HG03196 (cell line): ENCODE data around the gene TBC1D17.

Experiments used
- ATAC-seq: cut with Tn5 transposase; IDR thresholded peaks from one replicate; pipeline ENCODE4 v1.9.1; 2021; ENCODE audit not compliant: unreplicated experiment

The TBC1D17 gene

DNA sequence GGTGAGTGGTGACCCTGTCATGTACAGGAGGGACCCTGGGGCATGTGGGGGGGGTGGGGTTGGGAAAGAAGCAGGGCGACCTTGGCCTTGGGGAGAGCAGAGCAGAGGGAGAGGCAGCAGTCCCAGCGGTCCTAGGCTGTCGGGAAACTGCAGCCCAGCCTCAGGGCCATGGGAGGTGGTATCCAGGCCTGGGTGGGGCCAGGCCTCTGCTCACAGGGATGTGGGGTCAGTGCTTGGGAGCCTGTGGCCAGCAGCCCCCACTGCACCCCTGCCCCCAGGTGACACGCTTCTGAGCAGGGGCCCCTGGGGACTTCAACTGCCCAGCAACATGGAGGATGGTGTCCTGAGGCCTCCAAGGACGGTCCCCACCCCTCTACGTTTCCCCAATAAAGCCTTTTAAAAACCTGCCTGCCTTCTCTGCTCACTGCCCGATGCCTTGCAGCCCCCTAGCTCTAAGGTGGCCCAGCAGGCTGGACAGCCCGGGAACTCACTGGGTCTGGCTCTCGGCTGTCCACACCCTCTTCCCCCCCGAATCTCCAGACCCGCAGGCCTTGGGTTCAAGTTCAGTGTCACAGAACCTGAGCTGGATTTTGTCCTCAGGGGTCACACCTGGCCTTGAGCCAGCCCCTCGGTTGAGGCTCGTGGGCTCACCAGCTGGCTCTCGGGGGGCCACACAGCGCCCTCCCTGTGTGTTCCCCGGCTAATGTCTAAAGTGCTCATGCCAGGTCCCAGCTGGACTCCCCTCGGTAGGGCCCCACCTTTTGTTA is 17.0 kb upstream of the TBC1D17 start:
- no peak for ATAC-seq

DNA sequence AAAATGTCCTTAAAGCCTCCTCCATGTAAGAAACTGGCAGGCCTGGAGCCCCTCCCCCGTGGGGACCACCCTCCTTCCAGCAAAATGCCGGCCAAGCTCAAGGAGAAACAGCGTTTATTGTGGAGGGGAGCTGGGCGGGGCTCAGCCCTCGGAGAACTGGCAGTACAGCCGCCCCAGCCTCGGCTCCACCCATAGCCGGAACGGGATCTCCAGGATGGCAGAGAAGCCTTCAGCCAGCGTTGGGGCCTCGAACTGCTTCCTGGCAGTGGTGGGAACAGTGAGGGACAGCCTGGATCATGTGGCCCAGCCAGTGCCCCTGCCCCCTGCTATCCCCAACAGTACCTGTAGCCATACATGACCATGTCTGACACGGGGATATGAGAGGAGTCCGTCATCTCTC is 16.4 kb upstream of the TBC1D17 start:
- no peak for ATAC-seq

DNA sequence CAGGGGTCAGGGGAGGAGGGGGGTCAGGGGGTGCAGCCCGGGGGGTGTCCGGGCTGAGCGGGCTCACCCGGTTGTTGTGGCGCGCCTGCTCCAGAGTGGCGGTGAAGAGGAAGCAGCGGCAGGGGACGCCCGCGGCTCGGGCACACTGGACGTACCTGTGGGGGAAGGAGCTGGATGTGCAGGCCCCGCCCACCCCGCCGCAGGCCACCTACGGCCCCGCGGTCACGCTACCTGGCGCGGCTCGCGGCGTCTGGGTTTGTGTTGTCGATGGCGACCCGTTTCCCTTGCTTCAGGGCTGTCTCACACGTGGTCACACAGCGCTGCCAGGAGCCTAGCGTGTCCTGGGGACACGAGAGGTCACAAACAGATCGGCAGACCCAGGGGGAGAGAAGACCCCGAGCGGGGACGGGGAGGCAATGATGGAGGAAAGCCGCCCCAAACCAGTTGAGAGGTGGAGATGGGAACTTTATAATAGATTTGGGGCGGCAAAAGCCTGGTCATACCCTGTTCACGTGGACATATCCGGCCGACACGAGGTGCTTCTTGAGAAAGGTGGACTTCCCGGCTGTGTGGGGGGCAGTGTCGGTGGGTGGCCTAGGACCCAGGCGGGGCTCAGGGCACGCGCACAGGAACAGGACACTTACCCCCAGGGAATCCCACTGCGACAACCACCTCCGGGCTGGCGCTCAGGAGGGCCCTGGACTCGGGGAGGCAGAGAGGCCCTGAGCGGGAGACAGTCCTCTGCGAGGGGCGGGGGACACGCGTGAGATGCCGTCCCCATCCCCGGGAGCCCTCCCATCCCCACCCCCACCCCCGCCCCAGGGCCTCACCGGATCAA is 15.7 kb upstream of the TBC1D17 start:
- ATAC-seq = no peak

DNA sequence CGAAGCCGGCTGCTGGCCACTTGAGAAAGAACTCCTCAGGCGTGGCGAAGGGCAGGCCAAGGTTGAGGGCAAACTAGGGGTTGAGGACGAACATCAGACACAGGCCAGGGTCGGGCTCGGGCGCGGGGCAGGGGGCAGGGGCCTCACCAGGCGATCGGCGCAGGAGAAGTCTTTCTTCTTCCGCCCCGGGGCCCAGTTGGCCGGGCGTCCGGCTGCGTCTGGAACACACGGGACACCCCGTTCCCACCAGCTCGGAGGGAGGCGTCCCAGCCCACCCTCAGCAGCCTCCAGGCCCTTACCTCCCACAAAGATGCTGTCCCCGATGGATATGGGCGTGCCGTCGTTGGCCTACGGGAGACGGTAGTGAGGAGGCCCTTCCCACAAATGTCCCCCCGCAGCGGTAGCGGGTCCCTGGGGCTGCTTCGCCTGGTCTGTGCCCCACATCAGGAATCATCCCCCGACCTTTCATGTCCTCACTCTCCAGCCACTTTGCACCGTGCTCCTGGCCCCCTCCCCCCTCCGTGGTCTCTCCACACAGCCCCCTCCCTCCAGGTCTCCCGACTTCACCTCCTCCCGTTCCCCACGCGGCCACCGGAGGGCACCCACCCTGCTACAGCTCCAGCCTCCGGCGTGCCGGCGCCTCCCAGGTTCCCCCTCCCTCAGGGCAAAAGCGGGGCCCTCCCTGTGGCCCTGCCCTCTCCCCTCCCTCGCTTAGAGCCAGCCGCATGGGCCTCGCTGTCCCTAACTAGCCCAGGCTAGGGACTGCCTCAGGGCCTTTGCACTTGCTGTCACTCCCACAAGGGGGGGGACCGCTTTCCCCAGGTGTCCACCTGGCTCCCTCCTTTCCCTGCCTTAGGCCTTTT is 14.9 kb upstream of the TBC1D17 start:
- no peak for ATAC-seq

DNA sequence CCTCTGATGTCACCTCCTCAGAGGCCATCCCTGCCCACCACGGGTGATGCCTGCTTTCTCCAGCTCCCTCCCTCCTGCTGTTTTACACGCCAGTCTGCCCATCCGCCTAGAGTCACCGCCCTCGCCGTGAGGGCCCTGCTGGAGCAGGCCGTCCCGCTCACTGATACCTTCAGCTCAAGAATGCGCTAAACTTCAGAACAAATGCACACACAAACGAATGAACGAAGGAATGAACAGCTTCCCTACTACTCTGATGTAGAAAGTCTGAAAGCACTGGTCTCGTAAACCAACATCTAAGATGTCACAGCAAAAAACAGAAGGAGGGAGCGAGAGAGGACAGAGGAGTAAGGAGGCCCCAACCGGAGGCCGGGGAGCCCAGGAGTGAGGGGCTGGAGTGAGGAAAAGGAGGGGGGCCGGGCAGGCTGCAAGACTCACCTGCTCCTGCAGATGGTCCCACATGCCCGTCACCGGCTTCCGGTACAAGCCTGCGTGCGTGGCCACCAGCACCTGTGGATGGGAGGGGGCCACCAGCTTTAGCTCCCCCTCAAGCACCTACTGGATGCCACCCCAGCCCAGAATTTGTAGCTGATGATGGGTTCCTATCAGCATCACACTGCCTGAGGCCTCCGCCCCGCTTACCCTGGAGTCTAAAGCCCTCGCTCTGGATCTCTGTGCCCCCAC is 14.1 kb upstream of the TBC1D17 start:
- ATAC-seq = no peak

DNA sequence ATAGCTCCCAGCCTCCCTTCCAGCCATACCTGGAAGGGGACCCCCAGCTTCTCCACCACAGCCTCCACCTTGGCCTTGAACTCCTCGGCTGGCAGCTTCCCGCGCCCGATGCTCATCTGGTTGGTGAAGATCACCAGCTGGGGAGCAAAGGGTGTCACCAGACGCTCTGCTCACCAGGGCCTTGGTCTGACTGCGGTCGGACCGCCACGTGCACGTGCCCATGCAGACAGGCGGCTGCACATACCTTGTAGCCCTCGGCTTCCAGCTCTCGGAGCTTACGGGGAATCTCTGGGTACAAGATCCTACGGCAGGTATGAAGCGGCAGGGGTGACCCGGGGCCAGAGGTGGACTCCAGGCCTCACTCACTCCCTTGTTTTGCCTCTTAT is 13.6 kb upstream of the TBC1D17 start:
- ATAC-seq = no peak

DNA sequence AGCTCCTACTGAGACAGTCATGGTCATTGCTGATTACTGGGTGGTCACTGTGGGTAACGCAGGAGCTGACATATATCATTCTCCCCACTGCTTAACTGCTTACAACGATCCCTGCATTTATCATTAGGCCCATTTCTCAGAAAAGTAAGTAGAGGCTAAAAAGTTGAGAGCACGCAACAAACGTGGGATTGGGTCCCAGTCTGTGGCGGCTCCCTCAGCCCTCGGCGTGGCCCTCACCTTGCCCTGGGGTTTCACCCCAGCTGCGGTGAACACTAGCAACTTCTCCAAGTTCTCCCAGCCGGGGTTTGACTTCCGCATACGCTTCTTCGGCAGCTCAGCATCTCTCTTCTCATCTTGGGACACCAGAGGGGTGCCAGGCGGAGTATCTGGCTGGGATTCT is 12.6 kb upstream of the TBC1D17 start:
- no peak for ATAC-seq

DNA sequence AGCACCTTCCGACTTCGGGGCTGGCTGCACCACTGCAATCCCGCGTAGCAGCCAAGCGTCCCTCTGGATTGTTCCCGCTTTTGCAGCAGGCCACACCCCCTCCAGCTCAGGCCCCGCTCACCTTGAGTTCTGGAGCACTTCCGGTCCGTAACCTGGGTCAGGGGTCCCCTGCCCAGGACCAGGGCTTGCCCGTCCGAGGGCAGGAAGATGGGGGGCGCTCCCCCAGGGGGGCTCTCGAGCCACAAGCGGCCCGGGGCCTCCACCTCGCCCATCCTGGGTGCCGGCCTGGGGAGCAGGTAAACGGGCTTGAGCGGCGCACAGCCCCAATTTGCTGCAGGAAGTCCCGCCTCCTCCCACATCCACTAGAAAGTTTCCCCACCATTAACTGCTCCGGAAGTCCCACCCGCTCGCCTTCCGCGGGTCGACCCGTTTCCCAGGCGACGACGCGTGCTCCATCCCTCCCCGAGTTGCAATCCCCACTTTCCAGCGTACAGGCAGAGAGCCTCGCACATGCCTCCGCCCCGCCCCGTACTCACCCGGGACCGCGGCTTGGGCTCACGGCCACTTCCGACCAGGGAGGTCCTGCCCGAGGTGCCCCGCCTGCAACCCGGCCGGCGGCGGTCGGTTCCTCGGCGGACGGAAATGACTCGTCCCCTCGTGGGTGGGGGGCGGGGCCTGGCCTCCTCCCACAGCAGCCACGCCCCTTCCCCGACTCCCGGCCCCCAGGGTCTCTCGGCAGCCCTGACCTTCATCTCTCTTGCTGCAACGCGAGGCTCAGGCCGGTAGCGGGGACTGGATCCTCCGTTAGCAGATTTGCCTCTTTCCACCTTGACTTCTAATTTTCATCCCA is 10.3 kb upstream of the TBC1D17 start, which contains the start of gene PNKP:
TSS of gene PNKP (minus strand) at position 644 of the 850 bp plus-strand sequence. CDS start at position 272, 372 bp downstream.
- peak; percentile 33 for ATAC-seq

DNA sequence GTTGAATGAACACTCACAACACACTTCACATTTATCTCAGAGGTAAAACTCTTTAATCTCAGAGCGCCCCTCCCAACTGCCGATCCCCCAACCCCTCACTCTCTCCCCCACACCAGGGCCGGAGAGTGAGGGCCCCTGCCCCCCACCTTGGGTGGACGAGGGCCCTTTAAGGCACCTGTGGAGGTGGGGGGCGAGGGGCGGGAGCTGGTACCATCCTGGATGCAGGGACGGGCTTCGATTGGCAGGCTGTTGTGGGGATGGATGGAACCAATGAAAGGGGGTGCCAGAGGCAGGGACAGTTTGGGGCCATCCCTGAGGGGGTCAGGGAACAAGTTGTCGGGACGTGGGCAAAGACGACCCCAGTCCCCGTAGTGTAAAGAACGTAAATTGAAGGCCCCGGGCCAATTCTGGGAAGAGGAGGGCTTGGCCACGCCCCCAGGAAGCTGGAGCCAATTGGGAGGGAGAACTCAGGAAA is 8.5 kb upstream of the TBC1D17 start:
- peak; percentile 7 for ATAC-seq

DNA sequence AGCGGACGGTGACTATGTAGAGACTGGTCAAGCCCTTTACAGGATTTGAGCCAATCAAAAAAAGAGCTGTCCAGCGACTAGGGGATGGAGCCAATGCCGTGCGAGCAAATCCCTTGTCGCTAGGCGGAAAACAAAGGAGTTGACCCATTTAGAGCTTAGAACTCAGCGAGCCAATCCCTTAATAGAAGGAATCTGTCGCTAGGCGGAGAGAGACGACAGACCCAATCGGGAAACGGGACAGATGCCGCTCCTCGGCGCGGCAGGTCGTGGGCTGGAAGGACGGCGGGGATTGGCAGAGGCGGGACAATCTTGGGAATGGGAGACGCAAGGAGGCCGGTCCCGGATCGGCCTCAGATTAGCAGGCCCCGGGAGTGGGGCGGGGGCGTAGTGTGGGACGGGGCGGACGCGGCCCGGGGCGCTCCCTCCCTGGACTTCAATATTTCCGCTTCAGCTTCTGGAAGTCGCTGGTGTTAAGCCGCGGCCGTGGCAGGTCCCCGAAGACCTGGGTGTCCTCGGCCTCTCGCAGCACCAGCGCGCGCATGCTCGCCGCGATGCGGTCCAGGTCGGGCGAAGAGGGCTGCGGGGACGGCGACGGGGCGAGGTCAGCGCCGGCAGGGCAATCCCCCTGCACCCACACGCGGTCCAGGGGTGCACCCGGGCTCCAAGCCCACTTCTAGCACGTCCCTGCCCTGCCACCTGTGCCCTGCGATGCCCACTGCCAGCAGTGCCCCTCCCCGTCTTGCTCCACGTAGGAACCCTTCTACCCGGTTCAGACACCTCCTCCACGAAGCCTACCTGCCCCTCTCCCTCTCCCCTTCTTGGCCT is 7.8 kb upstream of the TBC1D17 start:
- ATAC-seq = peak; percentile 56

DNA sequence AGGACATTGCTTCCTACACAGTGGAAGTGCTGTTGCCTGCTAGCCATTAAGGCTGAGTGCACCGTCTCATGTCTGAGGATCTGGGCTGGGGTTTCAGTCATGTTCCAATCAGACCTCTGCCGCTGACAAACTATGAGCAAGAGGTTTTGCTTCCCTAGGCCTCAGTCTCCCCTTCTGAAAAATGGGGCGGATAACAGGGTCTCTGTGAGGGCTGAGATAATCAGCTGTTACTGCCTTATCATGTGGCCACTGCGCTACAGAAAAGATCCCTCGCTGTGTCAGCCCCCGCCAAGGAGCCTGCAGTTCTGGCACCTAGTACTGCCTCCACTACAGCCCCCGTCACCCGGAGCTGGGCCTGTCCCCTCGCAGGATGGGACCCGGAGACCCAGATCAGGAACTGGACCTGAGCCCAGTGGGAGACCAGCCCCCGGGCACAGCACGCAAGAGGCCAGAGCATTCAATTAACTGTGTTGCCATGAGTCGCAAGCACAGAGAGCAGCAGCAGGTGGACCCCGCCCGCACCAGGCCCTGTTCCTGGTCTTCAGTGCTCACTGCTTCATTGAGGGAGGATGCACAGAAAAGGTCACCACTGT is 7.1 kb upstream of the TBC1D17 start:
- ATAC-seq = no peak

DNA sequence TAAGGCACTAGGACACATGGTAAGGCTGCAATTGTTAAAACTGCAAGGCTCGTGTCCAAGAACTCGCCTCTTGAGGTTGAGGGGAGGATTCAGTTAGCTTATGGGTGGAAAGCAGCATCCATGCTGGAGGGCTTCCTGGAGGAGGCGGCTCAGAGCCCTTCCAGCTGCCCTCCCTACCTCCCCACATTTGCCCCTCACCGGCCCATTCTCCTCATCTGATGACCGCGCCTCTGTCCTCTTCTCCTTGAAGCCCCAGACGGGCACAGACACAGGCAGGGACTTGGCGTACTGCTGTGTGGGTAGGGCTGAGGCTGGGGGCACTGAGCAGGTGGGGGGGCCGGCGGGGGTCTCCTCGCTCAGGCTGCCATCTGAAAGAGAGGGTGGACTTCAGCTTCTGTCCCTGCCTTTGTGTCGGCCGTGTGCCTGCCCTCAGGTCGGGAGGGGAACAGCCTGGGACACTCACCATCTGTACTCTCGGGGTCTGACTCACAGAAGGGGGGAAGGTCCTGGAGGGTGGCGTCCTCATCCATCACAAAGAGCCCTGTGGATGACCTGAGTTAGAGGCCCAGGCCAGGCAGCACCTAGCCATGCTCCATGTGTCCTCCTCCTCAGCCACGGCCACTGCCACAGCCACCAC is 6.0 kb upstream of the TBC1D17 start:
- ATAC-seq = no peak

DNA sequence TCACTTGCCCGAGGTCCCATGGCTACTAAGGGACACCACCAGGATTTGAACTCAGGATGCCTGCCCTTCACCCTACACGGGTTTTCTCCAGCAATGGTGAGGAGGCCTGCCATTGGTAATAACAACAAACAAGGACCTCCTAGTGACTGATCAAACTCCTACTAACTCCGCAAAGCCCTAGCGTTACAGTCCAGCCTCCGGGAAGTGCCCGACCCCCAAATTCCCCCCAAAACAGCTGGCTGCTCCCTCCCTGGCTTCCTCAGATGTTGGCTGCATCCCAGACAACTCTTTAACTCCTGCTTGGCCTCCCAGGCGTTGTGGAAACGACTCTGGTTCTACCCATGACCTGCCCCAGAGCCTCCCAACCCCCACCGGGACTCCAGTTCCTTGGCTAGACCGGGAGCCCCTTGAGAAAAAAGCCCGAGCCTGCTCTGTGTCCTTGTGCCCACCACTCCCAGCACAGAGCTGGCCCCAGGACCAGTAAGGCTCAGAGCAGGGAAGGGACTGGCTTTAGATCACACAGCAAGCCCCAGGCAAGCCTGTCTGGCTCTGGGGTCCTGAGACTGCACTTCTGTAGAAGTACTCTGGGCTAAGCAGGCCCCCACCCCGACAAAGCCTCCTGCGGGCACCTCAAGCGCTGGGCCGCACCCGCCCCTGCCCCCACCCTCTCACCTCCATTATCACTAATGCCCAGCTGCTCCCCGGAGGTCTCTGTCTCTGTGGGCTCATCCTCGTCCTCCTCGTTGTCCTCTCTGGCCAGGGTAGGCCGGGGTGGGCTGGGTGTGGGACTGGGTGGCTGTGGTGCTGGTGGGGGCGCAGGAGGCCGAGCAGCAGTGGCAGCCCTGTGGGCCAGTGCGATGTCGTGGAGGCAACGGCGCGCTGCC is 5.0 kb upstream of the TBC1D17 start:
- no peak for ATAC-seq

DNA sequence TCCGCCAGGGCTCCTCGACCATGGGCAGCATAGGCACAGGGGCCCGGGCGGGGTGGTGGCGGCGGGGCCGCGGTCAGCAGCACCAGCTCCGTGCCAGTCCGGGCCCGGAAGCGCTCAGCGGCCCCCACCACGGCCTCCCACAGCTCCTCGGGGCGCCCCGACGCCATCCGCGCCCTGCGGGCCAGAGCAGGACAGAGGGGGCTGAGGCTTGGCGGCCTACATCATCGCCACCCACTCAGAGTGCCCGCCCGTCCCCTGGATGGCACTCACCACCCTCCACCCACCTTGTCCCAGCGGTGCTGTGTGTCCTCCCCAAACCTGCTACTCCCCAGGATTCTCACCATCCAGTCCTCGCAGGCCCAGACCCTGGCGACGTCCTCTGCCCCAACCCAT is 4.4 kb upstream of the TBC1D17 start:
- no peak for ATAC-seq

DNA sequence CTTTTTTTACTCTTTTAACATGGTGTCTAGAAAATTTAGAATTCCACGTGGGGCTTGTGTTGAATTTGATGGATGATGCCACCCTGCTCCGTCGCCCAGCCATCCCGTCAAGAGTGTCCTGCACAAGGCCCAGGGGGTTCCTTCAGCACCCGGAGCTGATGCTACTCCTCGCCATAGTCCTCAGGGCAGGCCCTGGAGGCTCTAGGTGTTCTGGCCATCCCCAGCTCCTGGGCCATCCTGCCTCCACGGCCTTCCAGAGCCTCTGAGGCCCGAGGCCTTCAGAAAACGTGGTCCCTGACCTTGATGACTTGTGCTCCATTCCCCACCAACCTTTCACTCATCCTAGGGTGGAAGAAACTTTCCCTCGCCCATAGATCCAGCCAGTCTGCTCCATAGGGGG is 3.7 kb upstream of the TBC1D17 start:
- ATAC-seq = no peak

DNA sequence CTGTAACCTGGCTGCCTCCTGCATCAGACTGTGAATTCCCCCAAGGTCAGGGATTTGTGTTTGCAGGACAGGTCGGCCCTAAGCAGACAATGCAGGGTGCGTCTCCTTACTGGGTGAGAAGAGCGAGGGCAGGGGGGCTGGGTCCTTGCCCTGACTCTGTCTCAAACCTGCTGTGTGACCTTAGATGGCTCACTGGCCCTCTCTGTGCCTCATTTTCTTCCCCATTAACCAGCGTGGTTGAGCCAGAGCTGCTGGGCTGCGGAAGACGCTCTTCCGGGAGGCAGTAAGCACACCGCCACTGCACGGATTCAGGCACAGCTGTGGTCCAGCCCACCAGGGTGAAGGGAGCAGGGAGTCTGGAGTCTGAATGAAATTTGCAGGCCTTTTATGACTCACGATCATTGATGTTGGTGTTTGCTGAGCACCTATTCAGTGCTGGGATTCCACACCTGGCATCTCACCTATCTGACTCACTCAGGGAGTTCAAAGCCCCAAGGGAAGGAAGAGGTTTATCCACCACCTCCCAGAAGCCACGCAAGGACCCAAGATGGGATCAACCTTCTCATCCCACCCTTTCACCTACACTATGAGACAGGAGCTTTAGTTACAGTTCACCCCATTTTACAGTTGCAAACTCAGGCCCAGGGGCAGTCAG is 2.9 kb upstream of the TBC1D17 start:
- no peak for ATAC-seq

DNA sequence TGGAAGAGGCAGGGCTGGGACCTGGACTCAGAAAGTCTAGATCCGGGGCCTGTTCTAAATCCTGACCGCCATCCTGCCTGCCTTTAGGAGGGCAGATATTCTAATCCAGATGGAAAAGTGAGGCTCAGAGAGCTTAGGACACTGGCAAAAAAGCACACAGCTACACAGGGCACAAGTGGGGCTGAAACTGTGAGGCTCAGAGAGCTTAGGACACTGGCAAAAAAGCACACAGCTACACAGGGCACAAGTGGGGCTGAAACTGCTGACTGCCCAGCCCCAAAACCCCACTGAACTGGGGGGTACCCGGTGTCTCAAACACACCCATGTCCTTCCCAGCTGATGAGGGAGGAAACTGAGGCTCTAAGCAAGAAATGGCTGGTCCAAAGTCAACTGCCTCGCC is 2.3 kb upstream of the TBC1D17 start:
- no peak for ATAC-seq
